ENCODE results near the gene ACTN4.

The ACTN4 gene

GRCh38 chr19:38662537-38663155 lies 15.2 kb downstream of the ACTN4 start:
- DNase-seq, result no peak

DNA sequence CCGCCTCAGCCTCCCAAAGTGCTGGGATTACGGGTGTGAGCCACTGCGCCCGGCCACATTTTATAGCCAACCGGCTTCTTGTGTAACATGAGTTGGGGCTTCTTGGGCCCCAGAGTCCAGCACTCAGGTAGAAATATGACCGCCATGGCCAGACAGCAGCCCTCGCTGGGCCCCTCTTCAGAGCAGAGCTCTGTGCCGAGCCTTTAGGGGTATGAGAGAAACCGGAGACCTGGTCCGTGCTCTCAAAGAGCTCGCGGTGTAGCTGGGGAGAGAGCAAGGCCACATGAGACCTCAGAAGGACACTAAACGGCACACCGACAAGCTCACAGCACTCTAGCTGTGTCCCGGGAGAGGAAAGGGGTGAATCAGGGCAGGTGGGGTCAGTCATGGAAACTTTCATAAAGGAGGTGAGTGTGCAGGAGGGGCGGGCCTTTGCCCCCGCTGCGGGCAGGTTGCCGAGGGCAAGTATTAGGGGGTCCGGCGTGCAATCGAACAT lies 15.8 kb downstream of the ACTN4 start:
- no peak for DNase-seq

- no peak for DNase-seq
These were observed 16.6 kb downstream of the ACTN4 start for GRCh38 chr19:38663957-38664502.

- DNase-seq, result no peak
These were observed 17.2 kb downstream of the ACTN4 start for GRCh38 chr19:38664503-38665211.

GRCh38 chr19:38665219-38665931 lies 17.9 kb downstream of the ACTN4 start:
- no peak for DNase-seq

GRCh38 chr19:38665950-38666662 lies 18.7 kb downstream of the ACTN4 start:
- DNase-seq, result no peak

DNA sequence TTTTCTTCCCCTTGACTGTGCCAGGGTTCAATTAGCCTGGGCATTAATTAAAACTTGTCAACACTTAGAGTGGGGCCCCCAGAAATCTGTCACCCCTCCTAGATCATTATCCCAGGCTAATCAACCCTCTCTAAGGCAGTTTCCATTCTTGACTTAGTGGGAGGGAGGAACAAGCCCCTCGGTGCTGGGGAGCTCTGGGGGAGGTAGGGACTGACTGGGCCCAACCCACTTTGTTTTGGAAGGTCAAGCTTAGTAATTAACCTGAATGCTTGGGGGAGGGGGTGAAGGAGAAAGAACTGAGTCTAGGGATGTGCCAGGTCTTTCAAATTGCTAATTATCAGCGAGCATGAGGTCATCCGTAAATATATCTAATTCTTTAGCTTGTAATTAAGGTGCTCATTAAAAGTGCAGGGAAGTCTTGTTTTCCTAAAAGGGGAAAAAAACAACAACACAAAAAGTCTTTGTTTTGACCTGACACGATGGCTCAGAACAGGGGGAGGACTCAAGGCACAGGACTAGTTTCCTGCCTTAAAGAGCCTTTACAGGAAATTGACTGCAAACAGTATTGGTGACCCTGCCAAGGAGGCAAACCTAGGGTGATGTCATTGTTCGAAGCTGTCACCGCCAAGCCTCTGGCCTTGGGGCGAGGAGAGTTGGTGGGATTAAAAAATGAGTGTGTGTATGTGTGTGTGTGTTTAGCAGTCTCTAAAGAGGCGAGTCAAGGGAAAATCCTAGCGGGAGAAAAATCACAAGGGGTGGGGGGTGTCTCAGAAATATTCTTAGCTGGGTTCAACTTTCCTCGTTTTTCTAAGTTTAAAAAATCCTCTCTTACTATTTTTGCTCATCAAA lies 19.4 kb downstream of the ACTN4 start:
- DNase-seq, result no peak

- DNase-seq, result no peak
These were observed 20.3 kb downstream of the ACTN4 start for GRCh38 chr19:38667661-38668171.

DNA sequence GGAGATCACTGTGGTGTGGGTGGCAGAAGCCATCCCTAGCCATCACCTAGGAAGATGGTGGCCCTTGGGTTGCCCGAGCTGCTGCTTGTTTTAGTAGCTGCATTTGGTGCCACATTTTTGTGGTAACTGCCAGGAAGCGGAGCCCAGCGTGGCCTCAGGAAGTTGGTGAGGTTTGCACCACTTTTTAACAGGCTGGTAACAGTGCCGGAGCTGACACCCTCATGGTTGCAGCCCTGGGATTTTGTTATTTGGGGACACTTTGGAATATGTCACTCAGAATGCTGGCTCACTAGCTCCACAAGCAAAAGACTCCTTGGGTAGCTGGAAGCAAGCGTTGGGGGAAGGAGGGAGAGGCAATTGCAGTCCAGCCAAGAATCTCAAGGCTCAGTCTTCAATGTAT lies 22.1 kb downstream of the ACTN4 start:
- no peak for DNase-seq

DNA sequence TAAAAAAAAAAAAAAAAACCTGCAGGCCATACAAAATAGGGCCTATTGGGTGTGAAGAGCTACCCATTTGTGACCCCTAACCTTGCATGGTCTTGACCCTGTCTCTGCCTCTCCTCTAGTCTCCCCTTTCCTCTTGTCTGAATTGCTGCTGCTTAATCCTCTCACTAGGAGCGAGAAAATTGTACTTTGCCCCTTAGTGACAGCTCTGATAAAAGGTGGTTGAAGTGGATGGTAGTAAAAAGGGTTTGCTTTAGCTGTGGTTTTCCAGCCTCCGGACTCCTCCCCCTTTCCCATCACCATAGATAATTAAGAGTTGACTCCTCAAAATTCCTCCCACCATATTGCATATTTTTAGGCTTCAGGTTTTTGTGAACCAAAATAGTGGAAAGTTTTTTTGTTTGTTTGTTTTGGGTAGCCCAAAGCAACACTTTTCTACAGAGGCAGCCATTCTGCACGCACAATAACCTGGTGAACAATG lies 23.5 kb downstream of the ACTN4 start:
- DNase-seq, result no peak

GRCh38 chr19:38671654-38672053 lies 24.2 kb downstream of the ACTN4 start:
- DNase-seq, result no peak

GRCh38 chr19:38673030-38673429 lies 25.6 kb downstream of the ACTN4 start:
- DNase-seq, result no peak

DNA sequence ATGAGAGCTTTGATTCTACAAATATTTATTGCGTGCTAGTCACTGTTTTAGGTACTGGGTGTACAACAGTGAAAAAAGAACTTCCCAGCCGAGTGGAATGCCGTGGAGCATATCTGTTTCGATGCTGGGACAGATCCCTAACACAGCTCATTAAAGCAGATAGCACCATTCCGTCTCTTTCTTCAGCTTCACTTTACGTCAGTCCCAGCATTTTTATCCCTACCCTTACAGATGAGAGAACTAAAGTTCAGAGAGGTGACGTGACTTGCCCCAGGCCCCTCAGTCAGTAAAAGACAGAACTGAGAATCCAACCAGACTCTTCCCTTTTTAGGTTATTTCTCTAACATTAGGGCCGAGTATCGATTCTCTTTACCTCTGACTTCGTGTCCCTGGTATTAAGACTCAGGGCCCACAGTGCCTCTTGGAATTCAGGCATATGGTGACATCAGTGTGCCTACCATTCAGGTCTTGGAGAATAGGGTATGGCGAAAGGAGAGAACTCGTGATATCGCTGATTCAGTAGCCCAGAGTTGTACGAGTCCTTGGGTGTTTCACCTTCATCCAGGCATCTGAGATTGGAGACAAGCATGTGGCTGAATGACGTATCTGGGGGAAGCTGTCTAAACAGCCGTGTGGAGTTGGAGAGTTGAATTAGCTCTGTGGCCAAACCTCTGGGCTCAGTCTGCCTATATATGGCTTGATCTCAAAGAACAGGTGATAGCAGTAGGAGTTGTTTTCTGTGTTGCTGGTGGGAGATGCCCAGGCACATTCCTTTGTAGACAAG lies 27.1 kb downstream of the ACTN4 start:
- no peak for DNase-seq

- DNase-seq, result no peak
These were observed 28.2 kb downstream of the ACTN4 start for GRCh38 chr19:38675611-38676010.

- DNase-seq, result no peak
These were observed 28.8 kb downstream of the ACTN4 start for GRCh38 chr19:38676023-38676877.

DNA sequence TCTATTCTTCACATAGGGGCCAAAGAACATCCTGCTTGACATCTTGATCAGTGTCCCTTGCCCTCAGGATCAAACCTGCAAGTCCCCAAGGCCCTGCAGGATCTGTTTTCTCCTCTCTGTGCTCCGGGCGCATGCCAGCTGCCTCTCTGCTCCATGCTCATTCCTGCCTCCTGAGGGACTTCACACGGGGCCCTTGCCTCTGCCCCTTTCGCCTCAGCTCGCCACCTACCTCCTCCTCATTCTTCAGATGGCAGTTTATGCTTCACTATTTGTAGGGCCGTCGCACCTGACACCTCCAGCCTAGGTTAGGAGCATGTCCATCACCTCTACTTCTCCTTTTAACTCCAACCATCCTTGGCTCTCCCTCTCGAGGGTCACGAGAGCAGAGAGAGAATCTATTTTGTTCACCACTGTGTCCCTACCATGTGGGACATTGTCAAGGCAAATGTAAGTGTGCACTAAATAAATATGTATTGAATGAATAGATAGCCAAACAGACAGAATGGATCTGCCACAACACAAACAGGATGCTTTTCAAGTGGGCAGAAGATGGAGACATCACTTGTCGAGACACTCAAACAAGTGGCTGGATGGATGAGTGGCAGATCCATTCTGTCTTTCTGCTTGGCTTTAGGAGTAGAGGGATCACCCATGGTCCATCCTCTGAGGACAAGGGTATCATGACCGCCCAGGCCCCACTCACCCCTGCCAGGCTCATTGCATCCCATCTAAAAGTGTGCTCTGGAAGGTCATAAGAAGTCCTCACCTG lies 29.6 kb downstream of the ACTN4 start:
- no peak for DNase-seq

DNA sequence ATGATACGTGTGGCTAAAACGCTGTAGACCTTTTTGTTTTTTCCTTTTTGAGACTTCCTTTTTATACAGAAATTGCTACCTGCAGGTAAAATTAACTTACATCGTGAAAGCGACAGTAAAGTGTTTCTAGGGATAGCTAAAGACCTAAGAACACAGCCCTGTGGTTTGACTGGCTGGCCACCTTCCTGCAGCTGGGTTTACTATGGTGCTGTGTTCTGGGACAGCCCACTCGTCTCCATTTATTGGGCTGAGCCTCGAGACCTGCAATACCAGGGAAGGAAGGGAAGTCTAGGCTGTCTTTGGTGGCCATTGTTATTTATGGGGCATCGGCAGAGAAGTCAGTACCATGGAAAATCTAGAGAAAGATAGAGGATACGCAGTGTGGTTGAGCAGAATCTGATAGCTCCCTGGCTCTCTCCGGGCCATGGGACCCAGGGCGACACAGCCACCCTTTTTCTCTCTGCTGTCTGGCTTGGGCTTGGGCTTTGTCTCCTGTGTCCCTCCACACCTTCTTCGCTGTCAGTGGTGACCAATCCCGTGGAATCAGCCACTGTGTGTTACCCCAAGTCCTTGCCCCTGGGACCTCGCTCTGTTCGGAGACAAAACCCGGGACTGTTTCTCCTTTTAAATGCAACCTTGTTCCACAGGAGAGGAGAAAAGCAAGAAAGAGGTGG lies 30.9 kb downstream of the ACTN4 start:
- DNase-seq, result no peak

GRCh38 chr19:38678891-38679494 lies 31.5 kb downstream of the ACTN4 start:
- DNase-seq, result no peak

Data from 8988T (cell line).